ENCODE results near the gene PNPLA1.

DNA sequence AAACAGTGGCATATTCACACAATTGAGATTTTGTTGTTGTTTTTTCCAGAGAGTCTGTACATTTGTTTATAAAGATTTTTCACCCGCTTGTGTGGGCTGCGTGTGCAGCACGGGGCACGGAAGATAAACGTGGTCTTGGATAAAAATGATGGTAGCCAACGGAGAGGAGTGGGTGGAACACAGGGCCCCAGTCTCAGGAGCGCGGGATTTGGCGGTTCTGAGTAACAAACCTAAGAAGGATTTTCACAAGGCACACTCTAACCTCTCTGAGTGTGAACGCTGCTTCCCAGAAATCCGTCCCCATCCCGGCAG is 70.4 kb downstream of the PNPLA1 start:
- TF ChIP-seq POU2F2 (IDR thresholded peaks at IDR 0.05; ENCODE audit: low read depth, low read length): no peak
- TF ChIP-seq POLR2A (IDR thresholded peaks at IDR 0.05; ENCODE audit: low read depth, low read length): no peak
- no peak for TF ChIP-seq SPI1 (IDR thresholded peaks at IDR 0.05; ENCODE audit: low read depth, low read length)
- no peak for TF ChIP-seq POLR2AphosphoS5 (IDR thresholded peaks at IDR 0.05; ENCODE audit: low read depth, low read length)

Measured in GM12891 (cell line).